ENCODE results near the gene RPL5. TPM values are rescaled to one million over a fixed set of nuclear protein-coding genes. Genes with fewer than 3 reads are reported as not detected.
"Not testable (repeated sequence)": the region's sequence is repeated elsewhere in the genome, so short reads cannot be mapped to it uniquely, and the experiment has no call there.

Gene RPL5
- total RNA-seq (1,628 TPM), polyA plus RNA-seq (1,942 TPM)

DNA sequence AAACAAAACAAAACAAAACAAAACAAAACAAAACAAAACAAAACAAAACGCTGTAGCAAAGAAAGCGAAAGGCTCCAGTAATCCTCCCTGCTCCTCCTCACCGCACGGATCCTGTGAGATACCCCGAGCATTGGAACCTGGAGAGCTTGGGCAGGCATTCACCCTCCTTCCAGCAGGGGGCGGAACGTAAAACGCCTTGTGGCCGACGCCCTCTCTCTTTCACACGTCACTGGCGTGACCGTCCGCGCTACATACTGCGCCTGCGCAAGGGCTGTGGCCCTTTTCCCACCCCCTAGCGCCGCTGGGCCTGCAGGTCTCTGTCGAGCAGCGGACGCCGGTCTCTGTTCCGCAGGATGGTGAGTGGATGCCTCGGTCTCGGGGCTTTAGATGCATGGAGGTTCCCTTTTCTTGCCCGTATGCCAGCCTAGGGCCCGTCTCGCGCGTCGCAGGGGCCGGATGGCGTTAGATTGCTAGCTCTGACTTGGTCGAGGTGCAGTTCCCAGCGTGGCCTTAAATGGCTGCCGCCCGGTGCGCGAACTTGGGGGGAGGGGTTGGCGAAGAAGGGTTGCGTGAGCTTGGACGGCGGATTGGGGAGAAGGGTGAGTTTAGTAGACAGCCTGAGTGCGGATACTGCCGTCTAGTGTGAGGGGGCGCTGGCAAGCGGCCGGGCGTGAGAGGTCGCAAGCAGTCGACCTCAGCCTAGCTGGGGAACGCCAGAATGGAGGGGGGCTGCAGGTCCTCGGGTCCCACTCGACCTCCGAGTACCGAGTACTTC, at the start of gene RPL5:
RPL5 (plus strand) TSS at position 279 of the 775 bp plus-strand sequence; CDS start at position 354, 75 bp downstream.
- under 1% methylated on average over 57 of the region's 57 CpGs for WGBS
- peak within 1 kb of the TSS; percentile 92 for H3K27ac ChIP-seq (ENCODE audit: low read depth)
- no peaks in the 10 kb centered on the region for H3K4me1 ChIP-seq (ENCODE audit: insufficient read depth)
- DNase-seq (ENCODE audit: extremely low spot score) = peak; percentile 95
- peak within 1 kb of the TSS; percentile 92 for H3K4me3 ChIP-seq (ENCODE audit: low read depth, low read length)
- H3K36me3 ChIP-seq (ENCODE audit: insufficient read depth) = peaks cover 6% of the 10 kb centered on the region

- DNase-seq (ENCODE audit: extremely low spot score); H3K4me1 ChIP-seq (ENCODE audit: insufficient read depth): not testable (repeated sequence)
- WGBS = 51% methylated on average over 14 of the region's 14 CpGs
Measured at GRCh38 chr1:92783550-92783949, 48.3 kb upstream of the RPL5 start.

GRCh38 chr1:92784021-92784638, 47.7 kb upstream of the RPL5 start:
- peak overlapping the region; percentile 67 for H3K4me3 ChIP-seq (ENCODE audit: low read depth, low read length)
- peak; percentile 28 for DNase-seq (ENCODE audit: extremely low spot score)
- WGBS = under 1% methylated on average over 24 of the region's 25 CpGs
- H3K4me1 ChIP-seq (ENCODE audit: insufficient read depth) = no peaks in the 10 kb centered on the region
- H3K36me3 ChIP-seq (ENCODE audit: insufficient read depth) = no peaks in the 10 kb centered on the region
- peak overlapping the region; percentile 94 for H3K27ac ChIP-seq (ENCODE audit: low read depth)

More at GRCh38 chr1:92783550-92783949, 48.3 kb upstream of the RPL5 start:
- H3K27ac ChIP-seq (ENCODE audit: low read depth); H3K36me3 ChIP-seq (ENCODE audit: insufficient read depth); H3K4me3 ChIP-seq (ENCODE audit: low read depth, low read length): not testable (repeated sequence)

DNA sequence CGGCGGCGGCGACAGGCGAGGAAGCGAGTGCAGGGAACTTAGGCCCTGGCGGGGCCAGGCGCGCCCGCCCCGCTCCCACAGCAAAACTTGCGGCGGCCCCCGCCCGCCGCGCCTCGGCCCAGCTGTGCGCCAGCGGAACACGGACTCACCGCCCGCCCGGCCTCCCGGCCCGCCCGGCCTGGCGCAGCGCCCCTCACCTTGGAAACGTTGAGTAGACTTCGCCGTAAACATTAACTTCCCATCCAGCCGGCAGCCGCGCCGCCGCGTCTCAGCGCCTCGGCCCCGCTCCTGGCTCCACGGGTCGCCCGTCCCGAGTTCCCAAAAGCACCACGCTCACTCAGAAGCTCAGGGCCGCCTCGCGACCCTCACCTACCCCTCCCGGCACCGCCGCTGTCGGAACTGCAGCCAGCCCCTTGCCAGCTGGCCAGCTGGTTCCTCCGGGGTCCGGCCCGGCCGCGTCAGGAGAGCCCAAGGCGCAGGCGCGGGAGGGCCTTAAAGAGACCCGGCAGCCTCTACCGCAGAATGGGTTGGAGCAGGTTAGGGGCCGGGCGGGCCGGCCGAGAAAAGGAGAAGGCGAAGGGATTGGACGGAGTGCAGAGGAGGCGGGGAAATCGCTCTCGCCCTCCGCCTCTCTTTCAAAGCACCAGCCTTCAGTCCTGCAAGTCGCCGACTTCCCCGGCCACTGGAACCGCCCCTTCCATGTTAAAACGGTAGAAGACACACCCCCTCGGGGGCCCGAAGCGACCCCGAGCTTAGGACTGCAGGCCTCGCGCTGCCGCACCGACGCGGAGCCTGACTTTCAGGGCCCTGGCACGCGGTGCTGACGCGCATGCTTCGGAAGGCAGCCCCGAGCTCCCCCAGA, 47.0 kb upstream of the RPL5 start, which contains the start of gene EVI5:
EVI5 (minus strand) TSS at position 470 of the 862 bp plus-strand sequence. CDS start 48,562 bp downstream, outside the sequence.
- Histone ChIP-seq H3K4me1 (ENCODE audit: insufficient read depth) (no peaks in the 10 kb centered on the region), H3K4me3 (ENCODE audit: low read depth, low read length) (peak within 1 kb of the TSS; percentile 67), H3K27ac (ENCODE audit: low read depth) (peak within 1 kb of the TSS; percentile 94), H3K36me3 (ENCODE audit: insufficient read depth) (no peaks in the 10 kb centered on the region)
- WGBS = under 1% methylated on average over 94 of the region's 94 CpGs
- DNase-seq (ENCODE audit: extremely low spot score) = peak; percentile 93

DNA sequence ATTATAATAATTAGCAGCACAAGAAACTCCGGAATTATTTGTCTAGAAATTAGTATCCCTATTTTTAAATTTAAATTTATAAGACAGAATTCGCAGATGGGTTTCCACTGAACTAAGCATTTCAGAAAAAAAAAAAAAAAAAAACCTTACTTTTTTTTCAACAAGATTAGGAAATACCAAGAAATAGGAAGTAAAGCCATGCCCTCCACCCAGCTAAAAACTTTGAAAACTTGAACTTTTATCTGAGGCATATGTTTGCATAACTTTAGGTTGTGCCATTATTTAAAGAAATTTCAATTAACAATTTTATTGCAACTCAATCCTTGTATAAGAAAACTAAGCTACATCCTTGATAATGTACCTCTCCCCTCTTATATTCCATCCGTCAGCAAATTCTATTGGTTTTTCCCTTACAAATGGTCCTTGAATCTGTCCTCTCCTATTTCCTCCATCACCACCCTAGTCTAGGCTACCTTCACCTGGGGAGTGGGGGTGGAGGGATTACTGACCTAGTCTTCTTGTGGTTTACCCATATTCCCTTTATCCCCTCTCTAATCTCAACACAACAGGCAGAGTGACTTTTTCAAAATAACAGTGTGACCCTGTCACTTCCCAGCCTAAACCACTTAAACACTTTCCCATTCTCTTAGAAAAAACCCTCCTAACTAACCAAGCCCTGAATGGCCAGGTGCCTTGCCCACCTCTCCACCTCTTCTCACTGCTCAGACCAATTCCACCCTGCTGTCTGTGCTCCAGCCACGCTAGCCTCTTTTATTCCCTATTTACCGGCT, 45.5 kb upstream of the RPL5 start:
- no peaks in the 10 kb centered on the region for H3K36me3 ChIP-seq (ENCODE audit: insufficient read depth)
- DNase-seq (ENCODE audit: extremely low spot score) = no peak
- H3K4me1 ChIP-seq (ENCODE audit: insufficient read depth) = no peaks in the 10 kb centered on the region
- no peak overlapping the region for H3K27ac ChIP-seq (ENCODE audit: low read depth)
- no peak overlapping the region for H3K4me3 ChIP-seq (ENCODE audit: low read depth, low read length)
- WGBS = 85% methylated on average over 5 of the region's 5 CpGs

- no peak for DNase-seq (ENCODE audit: extremely low spot score)
Measured at GRCh38 chr1:92790081-92790480, 41.8 kb upstream of the RPL5 start.

DNA sequence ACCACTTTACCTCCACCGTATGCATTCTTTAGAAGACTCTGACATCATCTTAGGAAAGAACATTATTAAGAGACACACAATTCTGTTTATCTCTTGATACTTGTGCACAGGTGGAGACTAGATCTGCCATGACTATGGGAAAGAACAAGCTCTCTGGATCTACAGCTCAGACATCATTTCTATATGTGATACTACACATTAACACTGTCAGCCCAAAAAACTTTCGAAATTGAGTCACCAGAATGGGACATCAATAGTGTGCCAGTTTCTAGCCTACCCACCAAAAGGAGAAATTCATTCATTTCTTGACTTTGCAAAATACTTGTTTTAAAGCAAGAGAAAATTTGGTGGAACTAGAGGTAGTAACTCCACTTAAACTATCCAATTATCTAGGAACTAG, 41.0 kb upstream of the RPL5 start:
- Histone ChIP-seq H3K36me3 (ENCODE audit: insufficient read depth) (no peaks in the 10 kb centered on the region), H3K27ac (ENCODE audit: low read depth) (no peak overlapping the region), H3K4me1 (ENCODE audit: insufficient read depth) (no peaks in the 10 kb centered on the region), H3K4me3 (ENCODE audit: low read depth, low read length) (no peak overlapping the region)
- 89% methylated on average over 2 of the region's 2 CpGs for WGBS
- DNase-seq (ENCODE audit: extremely low spot score) = no peak

More at GRCh38 chr1:92790081-92790480, 41.8 kb upstream of the RPL5 start:
- Histone ChIP-seq H3K36me3 (ENCODE audit: insufficient read depth) (no peaks in the 10 kb centered on the region), H3K4me1 (ENCODE audit: insufficient read depth) (no peaks in the 10 kb centered on the region), H3K27ac (ENCODE audit: low read depth) (no peak overlapping the region), H3K4me3 (ENCODE audit: low read depth, low read length) (no peak overlapping the region)

GRCh38 chr1:92791487-92792066, 40.3 kb upstream of the RPL5 start:
- 48% methylated on average over 7 of the region's 7 CpGs for WGBS
- Histone ChIP-seq H3K4me1 (ENCODE audit: insufficient read depth) (no peaks in the 10 kb centered on the region), H3K4me3 (ENCODE audit: low read depth, low read length) (no peak overlapping the region), H3K27ac (ENCODE audit: low read depth) (no peak overlapping the region), H3K36me3 (ENCODE audit: insufficient read depth) (no peaks in the 10 kb centered on the region)
- DNase-seq (ENCODE audit: extremely low spot score) = no peak

DNA sequence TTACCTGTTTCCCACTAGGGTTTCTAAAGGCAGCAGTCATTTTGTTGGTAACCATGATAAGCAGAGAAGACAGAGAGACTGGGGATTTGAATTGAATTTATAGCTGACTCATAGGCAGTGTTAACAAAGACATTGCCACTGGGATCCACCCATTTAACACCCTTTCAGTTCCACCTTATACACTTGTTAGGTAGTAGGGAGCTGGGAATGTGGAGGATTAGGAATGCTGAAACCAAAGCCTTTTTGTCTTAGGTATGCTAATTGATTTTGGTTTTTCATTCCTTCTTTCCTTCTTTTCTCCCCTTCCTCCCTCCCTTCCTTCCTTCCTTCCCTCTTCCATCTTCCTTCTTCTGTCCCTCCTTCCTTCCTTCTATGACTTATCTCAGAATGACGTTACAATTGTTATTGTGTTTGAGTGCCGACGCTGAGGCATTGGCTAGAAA, 39.5 kb upstream of the RPL5 start:
- no peak overlapping the region for H3K4me3 ChIP-seq (ENCODE audit: low read depth, low read length)
- no peaks in the 10 kb centered on the region for H3K4me1 ChIP-seq (ENCODE audit: insufficient read depth)
- no peak for DNase-seq (ENCODE audit: extremely low spot score)
- H3K36me3 ChIP-seq (ENCODE audit: insufficient read depth) = no peaks in the 10 kb centered on the region
- no peak overlapping the region for H3K27ac ChIP-seq (ENCODE audit: low read depth)
- 72% methylated on average over 3 of the region's 3 CpGs for WGBS

DNA sequence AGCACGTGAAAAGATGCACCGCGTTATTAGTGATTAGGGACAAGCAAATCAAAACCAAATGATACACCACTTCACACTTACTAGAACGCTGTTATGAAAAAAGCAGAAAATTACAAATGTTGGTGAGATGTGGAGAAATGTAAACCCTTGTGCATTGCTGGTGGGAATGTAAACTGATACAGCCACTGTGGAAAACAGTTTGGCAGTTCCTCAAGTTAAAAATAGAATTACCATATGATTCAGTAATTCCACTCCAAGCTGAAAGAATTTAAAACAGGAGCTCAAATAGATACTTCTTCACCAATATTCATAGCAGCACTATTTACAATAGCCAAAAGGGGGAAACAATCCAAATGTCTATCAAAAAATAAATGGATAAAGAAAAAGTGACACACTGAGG, 36.7 kb upstream of the RPL5 start:
- Histone ChIP-seq H3K4me1 (ENCODE audit: insufficient read depth) (no peaks in the 10 kb centered on the region), H3K36me3 (ENCODE audit: insufficient read depth) (no peaks in the 10 kb centered on the region), H3K27ac (ENCODE audit: low read depth) (no peak overlapping the region), H3K4me3 (ENCODE audit: low read depth, low read length) (no peak overlapping the region)
- DNase-seq (ENCODE audit: extremely low spot score) = no peak
- 89% methylated on average over 4 of the region's 4 CpGs for WGBS

DNA sequence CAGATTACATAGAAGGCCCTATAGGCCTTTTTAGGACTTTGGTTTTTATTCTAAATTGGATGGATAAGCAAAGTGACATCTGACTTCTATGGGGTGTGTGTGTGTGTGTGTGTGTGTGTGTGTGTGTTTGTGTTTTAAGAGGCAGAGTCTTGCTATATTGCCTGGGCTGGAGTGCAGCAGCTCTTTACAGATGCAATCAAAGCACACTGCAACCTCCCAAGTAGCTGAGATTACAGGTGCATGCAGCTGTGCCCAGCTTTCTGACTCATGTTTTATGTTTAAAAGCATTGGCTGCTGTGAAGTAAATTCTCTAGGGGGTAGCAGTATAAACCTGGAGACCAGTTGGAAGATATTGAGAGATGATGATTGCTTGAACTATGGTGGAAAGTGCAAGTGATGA, 34.5 kb upstream of the RPL5 start:
- H3K27ac ChIP-seq (ENCODE audit: low read depth) = no peak overlapping the region
- no peaks in the 10 kb centered on the region for H3K4me1 ChIP-seq (ENCODE audit: insufficient read depth)

DNA sequence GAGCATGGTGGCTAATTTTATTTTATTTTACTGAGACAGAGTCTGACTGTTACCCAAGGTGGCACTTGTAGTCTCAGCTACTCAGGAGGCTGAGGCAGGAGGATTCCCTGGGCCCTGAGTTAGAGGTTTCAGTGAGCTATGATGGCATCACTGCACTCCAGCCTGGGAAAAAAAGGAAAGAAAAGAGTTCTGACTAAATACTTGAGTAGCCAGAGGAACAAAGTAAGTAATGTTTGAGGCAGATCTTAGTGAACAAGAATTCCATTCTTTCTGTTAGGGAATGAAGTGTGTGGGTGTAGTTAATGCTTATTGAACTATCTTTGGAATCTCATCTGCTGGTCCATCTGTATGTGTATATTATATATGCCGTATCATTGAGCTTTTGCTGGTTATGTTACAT, 33.9 kb upstream of the RPL5 start:
- WGBS = 59% methylated on average over 1 of the region's 1 CpG
- no peak overlapping the region for H3K4me3 ChIP-seq (ENCODE audit: low read depth, low read length)
- no peaks in the 10 kb centered on the region for H3K36me3 ChIP-seq (ENCODE audit: insufficient read depth)
- no peaks in the 10 kb centered on the region for H3K4me1 ChIP-seq (ENCODE audit: insufficient read depth)
- H3K27ac ChIP-seq (ENCODE audit: low read depth) = no peak overlapping the region
- DNase-seq (ENCODE audit: extremely low spot score) = no peak

More for the DNA sequence above, 34.5 kb upstream of the RPL5 start:
- H3K4me3 ChIP-seq (ENCODE audit: low read depth, low read length) = no peak overlapping the region
- H3K36me3 ChIP-seq (ENCODE audit: insufficient read depth) = no peaks in the 10 kb centered on the region
- DNase-seq (ENCODE audit: extremely low spot score) = no peak
